GM20000 (cell line): ENCODE results near the gene GH2.
"Not testable (repeated sequence)": the region's sequence is repeated elsewhere in the genome, so short reads cannot be mapped to it uniquely, and the experiment has no call there.

Experiments used
- DNase-seq: peaks from one replicate; pipeline ENCODE4 v3.0.0; 2012; ENCODE audit warnings: low spot score
- TF ChIP-seq, protein P1 (sequence below): IDR thresholded peaks from 2 replicates; pipeline ENCODE4 v1.5.1; 2012; ENCODE audit warnings: mild to moderate bottlenecking, control low read depth; ENCODE audit errors: extremely low read depth, missing control alignments

The GH2 gene

DNA sequence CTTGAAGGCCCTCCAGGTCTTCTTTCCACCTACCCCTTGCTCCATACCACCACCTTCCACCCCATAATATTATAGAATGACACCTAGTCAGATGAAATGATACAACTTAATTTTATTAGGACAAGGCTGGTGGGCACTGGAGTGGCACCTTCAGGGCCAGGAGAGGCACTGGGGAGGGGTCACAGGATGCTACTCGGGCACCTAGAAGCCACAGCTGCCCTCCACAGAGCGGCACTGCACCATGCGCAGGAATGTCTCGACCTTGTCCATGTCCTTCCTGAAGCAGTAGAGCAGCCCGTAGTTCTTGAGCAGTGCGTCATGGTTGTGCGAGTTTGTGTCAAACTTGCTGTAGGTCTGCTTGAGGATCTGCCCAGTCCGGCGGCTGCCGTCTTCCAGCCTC, 13.1 kb upstream of the GH2 start:
- not testable (repeated sequence) for DNase-seq

DNA sequence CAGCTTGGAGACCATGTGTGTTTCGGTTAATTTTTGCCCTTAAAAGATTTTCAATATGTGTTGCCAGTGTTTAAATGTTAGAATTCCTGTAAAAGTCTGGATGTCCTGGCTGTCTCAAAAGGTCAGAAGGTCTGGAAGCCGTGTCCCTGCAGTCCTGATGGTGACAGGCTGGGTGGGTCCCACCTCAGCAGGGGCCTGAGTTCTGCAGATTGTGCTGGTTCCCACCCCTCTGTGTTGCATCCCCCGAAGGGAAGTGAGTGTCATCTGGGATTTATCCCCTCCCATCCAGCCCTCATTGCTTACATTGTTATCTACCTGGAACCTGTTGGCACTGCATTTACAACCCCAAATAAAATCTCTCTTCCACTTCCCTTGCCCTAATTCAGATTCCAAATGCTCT, 12.3 kb upstream of the GH2 start:
- DNase-seq: not testable (repeated sequence)

DNA sequence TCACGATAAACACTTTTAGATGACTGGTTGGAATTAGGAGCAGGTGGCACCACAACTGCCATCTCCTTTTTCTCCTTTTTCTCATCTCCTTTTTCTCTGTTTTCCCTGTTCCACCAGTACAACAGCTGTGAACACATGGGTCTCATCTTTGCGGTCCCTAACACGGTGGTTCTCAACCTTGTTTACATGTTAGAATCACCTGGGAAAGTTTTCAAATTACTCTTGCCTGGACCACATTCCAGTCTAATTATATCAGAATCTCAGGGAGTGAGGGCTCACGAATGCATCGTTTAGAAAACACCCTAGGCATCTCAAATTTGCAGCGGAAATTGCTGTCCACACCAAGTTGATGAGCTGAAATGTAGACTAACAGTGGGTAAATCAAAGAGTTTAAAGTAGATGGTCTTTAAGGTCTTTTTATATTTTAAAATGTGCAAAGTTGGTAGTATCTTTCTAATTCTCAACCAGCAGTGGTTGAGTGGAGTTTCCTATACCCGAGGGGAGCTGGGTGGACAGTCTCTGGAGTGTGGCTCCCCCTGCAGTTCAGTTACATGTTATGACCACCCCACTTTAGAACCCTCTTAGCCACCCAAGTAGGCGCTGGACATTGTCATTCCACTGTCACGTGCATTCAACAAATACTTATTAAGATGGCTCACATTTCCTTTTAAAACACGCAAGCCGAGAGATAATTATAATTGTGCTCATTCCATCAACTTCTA, 10.7 kb upstream of the GH2 start:
- DNase-seq: not testable (repeated sequence)

- DNase-seq: not testable (repeated sequence)
Measured at GRCh38 chr17:63889026-63889848, 7.5 kb upstream of the GH2 start.

DNA sequence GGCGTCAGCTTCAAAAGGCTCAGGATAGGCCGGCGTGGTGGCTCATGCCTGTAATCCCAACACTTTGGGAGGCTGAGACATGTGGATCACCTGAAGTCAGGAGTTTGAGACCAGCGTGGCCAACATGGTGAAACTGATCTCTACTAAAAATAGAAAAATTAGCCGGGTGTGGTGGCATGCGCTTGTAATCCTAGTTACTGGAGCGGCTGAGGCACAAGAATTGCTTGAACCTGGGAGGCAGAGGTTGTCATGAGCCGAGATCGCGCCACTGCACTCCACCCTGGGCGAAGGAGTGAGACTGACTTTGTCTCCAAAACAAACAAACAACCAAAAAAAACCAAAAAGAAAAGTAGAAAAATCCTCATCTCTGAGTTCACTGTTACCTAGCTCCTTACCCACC, 3.4 kb upstream of the GH2 start:
- not testable (repeated sequence) for DNase-seq

GRCh38 chr17:63882626-63883126, 932 bp upstream of the GH2 start:
- DNase-seq: not testable (repeated sequence)

DNA sequence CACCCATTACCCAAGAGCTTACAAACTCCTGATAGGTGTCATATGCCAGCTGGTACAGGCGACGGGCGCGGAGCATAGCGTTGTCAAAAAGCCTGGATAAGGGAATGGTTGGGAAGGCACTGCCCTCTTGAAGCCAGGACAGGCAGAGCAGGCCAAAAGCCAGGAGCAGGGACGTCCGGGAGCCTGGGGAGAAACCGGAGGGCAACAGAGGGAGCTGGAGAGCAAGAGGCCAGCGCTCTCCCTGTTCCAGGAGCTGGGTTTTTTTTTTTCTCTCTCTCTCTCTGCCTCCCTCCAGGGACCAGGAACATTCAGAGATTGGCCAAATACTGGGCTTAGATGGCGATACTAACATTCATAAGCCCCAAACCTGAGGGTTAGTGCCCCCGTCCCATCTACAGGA, 407 bp downstream of the GH2 start:
- DNase-seq: not testable (repeated sequence)

- no peak for DNase-seq
- TF ChIP-seq, protein P1, sequence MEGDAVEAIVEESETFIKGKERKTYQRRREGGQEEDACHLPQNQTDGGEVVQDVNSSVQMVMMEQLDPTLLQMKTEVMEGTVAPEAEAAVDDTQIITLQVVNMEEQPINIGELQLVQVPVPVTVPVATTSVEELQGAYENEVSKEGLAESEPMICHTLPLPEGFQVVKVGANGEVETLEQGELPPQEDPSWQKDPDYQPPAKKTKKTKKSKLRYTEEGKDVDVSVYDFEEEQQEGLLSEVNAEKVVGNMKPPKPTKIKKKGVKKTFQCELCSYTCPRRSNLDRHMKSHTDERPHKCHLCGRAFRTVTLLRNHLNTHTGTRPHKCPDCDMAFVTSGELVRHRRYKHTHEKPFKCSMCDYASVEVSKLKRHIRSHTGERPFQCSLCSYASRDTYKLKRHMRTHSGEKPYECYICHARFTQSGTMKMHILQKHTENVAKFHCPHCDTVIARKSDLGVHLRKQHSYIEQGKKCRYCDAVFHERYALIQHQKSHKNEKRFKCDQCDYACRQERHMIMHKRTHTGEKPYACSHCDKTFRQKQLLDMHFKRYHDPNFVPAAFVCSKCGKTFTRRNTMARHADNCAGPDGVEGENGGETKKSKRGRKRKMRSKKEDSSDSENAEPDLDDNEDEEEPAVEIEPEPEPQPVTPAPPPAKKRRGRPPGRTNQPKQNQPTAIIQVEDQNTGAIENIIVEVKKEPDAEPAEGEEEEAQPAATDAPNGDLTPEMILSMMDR: no peak
Measured at GRCh38 chr17:63880706-63881105, 1.0 kb downstream of the GH2 start.

DNA sequence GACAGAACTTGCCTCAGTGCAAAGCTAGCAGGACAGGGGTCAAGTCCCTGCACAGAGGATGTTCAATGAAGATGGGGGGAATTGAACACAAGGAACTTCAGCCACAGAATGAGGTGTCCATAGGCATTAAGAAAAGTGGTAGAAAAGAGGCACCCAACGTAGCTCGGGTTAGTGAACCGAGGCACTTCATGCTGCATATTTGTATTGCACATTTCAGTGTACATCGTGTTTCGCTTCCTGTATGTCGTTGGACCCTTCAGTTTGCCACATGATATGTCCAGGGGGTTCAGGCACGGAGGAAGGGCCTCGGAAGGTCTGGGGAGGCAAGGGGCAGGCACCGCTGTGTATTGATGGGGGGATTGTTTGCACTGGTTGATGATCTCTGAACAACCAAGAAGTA, 3.3 kb downstream of the GH2 start:
- not testable (repeated sequence) for DNase-seq

- DNase-seq: not testable (repeated sequence)
Measured at GRCh38 chr17:63874693-63875092, 7.1 kb downstream of the GH2 start.

DNA sequence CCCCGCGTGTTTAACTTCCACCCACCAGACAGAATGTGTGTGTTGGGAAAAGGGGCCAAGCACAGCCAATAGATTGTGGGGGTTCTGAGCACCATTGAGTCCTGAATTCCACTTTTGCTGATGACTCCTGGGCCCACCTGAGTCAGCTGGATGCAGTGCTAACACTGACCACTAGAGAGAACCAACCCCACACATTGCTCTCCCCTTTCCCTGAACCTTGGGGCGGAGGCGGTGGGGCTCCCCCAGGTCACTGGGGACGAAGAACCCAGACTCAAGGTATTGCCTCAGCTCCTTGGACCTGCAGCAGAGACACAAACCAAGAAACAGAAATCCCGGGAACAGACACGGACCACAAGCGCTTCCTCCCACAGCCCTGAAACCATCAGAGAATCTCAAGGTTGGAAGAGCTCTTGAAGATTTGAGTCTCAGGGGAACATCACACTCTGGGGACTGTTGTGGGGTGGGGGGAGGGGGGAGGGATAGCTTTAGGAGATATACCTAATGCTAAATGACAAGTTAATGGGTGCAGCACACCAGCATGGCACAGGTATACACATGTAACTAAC, 7.6 kb downstream of the GH2 start:
- not testable (repeated sequence) for DNase-seq

GRCh38 chr17:63873577-63873976, 8.2 kb downstream of the GH2 start, which contains the start of gene CSH2:
Gene CSH2, minus strand, starts transcription at chr17:63873677. Its CDS starts 63 bp downstream, at chr17:63873614.
- DNase-seq: not testable (repeated sequence)

DNA sequence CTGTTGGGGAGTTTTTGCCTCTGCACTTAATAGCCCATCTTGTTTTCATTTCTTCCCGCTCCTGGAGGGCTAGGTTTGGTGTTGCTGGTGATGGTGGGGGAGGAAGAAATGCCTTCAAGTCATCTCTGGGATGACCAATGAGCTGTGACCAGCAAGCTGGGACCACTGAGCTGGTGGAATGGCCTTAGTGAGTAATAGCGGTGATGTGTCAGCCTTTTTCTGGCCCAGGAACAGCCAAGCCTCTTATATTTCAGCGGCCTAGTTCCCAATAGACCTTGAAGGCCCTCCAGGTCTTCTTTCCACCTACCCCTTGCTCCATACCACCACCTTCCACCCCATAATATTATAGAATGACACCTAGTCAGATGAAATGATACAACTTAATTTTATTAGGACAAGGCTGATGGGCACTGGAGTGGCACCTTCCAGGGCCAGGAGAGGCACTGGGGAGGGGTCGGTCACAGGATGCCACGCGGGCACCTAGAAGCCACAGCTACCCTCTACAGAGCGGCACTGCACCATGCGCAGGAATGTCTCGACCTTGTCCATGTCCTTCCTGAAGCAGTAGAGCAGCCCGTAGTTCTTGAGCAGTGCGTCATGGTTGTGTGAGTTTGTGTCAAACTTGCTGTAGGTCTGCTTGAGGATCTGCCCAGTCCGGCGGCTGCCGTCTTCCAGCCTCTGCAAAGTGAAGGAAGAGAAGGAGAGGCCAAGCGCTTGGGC, 9.9 kb downstream of the GH2 start:
- DNase-seq: not testable (repeated sequence)

GRCh38 chr17:63870292-63870665, 11.5 kb downstream of the GH2 start:
- not testable (repeated sequence) for DNase-seq

DNA sequence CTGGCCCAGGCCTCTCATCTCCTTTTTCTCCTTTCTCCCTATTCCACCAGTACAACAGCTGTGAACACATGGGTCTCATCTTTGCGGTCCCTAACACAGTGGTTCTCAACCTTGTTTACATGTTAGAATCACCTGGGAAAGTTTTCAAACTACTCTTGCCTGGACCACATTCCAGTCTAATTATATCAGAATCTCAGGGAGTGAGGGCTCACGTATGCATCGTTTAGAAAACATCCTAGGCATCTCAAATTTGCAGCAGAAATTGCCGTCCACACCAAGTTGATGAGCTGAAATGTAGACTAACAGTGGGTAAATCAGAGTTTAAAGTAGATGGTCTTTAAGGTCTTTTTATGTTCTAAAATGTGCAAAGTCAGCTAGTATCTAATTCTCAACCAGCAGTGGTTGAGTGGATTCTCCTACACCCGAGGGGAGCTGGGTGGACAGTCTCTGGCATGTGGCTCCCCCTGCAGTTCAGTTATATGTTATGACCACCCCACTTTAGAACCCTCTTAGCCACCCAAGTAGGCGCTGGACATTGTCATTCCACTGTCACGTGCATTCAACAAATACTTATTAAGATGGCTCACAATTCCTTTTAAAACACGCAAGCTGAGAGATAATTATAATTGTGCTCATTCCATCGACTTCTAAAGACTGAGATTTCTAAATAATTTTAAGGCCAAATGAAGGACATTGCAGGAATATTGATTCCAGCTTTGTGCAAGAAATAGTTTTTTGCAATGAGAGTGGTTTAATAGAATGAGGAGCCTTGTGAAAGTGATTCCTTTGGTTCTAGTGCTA, 12.1 kb downstream of the GH2 start:
- DNase-seq: not testable (repeated sequence)

DNA sequence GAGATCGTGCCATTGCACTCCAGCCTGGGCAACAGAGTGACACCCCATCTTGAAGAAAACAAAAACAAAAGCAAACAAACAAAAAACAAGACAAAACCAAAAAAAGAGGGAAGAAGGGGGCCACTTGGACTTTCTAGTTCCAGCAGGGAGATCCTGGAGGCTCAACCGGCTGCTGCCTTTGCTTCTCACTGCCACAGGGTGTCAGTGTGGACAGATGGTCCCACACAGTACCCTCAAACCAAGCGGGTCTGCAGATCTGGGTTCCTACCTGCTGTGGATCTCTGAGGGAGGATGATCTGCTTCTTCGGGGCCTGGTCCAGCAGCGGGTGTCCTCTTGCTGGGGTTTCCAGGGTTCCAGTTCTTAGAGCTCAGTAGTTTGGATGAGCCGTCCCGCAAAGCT, 15.1 kb downstream of the GH2 start:
- not testable (repeated sequence) for DNase-seq
